VCaP (cell line): Measurements from ENCODE around the gene SLC6A6.

Source experiments
- H3K27ac ChIP-seq: fragments of 450-650 bp; 2 replicates; pipeline ENCODE4 v1.5.1; 2017
- TF ChIP-seq, protein P1 (sequence below): fragments of 450-650 bp; conservative IDR thresholded peaks from 2 replicates; pipeline ENCODE4 v1.5.1; 2017; ENCODE audit warnings: mild to moderate bottlenecking, moderate library complexity

Gene SLC6A6

GRCh38 chr3:14459787-14460186 lies 57.4 kb downstream of the SLC6A6 start:
- H3K27ac ChIP-seq, result no peak overlapping the region
- TF ChIP-seq, protein P1, sequence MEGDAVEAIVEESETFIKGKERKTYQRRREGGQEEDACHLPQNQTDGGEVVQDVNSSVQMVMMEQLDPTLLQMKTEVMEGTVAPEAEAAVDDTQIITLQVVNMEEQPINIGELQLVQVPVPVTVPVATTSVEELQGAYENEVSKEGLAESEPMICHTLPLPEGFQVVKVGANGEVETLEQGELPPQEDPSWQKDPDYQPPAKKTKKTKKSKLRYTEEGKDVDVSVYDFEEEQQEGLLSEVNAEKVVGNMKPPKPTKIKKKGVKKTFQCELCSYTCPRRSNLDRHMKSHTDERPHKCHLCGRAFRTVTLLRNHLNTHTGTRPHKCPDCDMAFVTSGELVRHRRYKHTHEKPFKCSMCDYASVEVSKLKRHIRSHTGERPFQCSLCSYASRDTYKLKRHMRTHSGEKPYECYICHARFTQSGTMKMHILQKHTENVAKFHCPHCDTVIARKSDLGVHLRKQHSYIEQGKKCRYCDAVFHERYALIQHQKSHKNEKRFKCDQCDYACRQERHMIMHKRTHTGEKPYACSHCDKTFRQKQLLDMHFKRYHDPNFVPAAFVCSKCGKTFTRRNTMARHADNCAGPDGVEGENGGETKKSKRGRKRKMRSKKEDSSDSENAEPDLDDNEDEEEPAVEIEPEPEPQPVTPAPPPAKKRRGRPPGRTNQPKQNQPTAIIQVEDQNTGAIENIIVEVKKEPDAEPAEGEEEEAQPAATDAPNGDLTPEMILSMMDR, result no peak

- peak overlapping the region; percentile 47 for H3K27ac ChIP-seq
- TF ChIP-seq, protein P1, result no peak
Measured at GRCh38 chr3:14460342-14461005, 58.1 kb downstream of the SLC6A6 start.

DNA sequence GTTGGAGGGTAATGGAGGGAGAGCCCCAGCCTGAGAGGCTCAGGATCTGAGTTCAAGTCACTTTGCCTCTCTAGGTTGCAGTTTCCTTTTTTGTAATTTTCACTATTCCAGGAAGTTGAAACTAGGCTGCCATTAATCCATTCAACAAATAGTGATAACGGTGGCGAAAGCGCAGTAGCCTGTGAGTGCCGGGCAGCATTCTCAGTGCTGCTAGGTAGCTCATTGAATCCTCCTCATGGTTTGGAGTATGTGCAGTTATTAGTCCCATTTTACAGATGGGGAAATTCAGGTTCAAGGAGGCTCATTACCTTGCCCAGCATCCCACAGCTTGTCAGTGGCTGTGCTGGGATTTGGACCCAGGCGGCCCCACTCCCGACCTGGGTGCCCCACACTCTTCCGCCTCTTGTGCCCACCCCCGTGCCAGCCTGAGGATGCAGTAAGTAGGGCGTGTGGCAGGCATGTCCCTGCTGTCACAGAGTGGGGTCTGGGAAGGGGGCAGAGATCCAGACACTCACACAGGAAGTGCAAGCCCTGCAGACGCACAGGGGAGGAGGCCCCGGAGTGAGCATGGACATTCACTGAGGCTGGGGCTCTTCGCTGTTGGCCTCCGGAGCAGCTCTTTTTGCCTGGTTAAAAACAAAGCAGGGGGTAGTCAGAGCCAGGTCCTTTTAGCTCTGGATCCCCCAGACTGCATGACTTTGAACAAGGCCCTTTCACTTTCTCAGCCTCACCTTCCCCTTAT lies 58.8 kb downstream of the SLC6A6 start:
- peak overlapping the region; percentile 47 for H3K27ac ChIP-seq
- TF ChIP-seq, protein P1, result no peak

DNA sequence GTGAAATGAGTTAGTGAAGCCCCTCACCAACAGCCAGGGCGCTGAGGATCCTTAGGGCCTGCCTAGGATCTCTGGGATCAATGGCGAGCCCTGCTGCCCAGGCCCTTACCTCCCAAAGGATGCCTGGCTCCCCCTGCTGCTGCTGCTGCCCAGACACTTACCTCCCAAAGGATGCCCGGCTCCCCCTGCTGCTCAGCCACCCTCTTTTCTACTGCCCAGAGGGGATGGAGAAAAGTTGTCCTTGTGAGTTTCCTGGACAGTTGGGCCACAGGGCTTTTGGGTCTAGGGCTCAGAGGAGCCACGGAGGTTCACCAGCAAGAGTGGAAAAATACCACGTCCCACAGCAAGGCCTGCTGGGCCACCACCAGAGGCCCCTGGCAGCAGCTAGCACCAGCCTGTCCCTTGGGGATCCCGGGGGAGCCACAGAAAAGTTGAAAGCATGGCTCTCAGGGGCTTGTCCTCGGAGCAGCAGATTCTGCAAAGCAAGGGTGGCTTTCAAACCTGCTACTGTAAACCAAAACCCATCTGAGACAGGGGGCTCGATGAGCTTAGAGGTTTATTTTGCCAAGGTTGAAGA lies 59.4 kb downstream of the SLC6A6 start:
- TF ChIP-seq, protein P1, result peak; percentile 91
- peak overlapping the region; percentile 47; the same call in 1 of the 2 replicates for H3K27ac ChIP-seq

DNA sequence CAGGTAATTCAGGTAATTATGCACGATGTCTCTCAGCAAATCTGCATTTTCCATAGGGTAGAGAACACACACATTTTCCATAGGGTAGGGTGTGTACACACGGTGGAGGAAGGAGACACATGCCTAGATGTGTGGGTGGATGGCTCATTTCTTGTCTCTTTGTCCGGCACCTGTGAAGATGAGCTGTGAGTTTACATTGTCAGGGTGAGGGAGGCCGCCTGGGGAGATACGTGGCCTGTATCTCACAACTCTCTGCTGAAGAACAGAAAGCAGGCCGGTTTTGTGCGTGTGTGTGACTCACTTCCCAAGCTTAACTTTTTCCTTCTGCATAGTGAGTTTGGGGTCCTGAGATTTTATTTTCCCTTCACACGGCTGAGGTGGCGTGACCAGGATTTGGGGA lies 60.3 kb downstream of the SLC6A6 start:
- TF ChIP-seq, protein P1, result no peak
- H3K27ac ChIP-seq, result no peak overlapping the region

DNA sequence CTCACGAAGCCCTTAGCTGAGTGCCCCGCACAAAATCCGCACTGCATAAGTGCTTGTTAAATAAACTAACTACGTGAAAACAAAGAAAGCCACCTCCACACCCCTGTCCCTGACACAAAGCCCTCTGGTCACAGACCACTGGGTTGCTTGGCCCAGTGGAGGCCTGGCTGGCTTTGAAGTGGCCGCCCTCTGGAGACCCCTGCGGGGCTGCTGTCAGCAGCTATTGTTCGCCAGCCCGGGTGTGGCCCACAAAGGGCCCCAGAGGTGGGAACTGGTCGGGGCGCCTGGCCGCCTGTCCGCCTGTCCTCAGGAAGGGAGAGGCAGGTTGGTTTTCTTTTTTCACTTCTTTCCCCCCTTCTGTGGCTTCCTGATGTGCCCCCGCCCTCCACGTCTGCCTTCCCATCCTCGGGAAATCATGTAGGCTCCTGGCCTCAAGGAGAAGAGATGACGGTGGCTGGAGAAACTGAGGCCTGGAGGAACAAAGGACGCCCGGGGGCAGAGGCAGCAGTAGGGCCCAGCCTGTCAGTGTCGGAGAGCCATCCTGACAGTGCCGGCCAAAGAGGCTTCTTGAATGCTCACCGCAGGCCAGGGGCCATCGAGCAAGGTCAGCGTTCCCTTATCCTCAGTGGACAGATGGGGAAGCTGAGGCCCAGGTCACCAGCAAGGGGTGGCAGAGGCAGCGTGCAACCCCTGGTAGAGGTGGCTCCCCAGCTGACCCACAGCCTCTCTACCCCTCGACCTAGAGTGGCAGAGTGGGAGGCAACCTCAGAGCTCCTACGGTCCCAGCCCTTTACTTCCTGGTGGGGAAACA lies 61.1 kb downstream of the SLC6A6 start:
- TF ChIP-seq, protein P1, result no peak
- no peak overlapping the region for H3K27ac ChIP-seq

DNA sequence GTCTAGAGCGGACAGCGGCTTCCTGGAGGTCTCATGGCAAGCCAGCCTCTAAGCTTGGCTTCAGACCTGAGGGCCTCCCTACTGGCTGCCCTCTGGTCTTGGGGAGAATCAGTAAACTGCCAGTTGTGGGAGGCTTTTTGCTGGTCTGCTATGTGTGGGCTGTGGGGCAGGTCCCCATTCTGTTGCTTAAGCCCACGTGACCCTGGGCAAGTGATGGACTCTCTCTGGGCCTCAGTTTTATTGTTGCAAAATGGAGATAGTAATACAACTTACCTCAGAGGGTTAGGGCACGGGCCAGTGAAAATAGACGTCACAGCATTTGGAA lies 61.7 kb downstream of the SLC6A6 start:
- no peak overlapping the region for H3K27ac ChIP-seq

More for the DNA sequence above, 61.7 kb downstream of the SLC6A6 start:
- TF ChIP-seq, protein P1, result no peak
